Caki2 (cell line): ENCODE results near the gene SGMS2. TPM values are rescaled to one million over a fixed set of nuclear protein-coding genes. Genes with fewer than 3 reads are reported as not detected.
A peak's percentile ranks its signal among the peaks of the same experiment; 100 is the strongest.

Experiments used
- DNase-seq: peaks from one replicate; pipeline ENCODE4 v3.0.0-alpha.2; 2015; ENCODE audit warnings: low read depth
- in situ Hi-C: cut with HindIII; loops from 2 replicates; pipeline ENCODE4 v1.10.0; 2016; ENCODE audit warnings: low sequenced_read_pairs, low pct_unique_long_range_greater_than_20kb, mixed read lengths
- total RNA-seq: library from RNA; depleted of rRNA; stranded (reverse); fragments of >200 nt; shearing (Covaris generic); gene quantifications from 2 replicates; pipeline ENCODE4 v1.2.3, GENCODE V29; 2014; ENCODE audit warnings: low replicate concordance; rRNA removed

Gene SGMS2
- total RNA-seq, 1 experiment from 2014 or later, result 47.4 TPM

GRCh38 chr4:107930821-107931774 is 106.4 kb downstream of the SGMS2 start, which contains the start of gene CYP2U1:
TSS of gene CYP2U1 (plus strand) at chr4:107931549. CDS start at chr4:107931644, 95 bp downstream.
- peak; percentile 72 for DNase-seq
- in situ Hi-C loops, result no loop called here

DNA sequence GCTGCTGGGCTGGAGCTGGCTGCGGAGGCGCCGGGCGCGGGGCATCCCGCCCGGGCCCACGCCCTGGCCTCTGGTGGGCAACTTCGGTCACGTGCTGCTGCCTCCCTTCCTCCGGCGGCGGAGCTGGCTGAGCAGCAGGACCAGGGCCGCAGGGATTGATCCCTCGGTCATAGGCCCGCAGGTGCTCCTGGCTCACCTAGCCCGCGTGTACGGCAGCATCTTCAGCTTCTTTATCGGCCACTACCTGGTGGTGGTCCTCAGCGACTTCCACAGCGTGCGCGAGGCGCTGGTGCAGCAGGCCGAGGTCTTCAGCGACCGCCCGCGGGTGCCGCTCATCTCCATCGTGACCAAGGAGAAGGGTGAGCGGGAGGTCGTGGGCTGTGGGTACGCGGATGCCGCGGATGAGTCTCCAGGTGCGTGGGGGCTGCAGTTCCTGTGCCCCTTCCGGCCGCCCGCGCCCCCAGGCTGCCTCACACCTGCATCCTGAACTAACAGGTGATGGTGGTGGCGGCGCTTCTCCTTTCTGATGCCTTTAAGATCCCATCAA is 107.1 kb downstream of the SGMS2 start:
- DNase-seq, result no peak
- in situ Hi-C loops, result no loop called here

DNA sequence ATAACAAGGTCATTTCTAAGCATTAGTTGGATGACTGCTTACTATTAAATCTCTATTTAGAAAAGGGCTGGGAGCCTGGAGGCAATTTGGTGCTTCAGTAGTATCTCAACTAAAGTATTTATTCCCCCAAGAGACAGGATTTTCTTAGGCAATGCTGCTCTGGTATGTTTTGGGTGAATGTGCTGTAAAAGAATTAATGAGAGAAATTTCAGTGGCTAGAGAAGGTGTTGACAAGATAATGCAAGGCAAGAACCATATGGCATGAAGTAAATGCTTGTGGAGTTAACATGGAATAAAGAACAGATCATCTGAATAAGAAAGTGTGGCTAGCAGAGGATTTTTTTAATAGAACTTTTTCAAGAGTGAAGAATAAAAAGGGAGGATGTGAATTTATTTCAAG is 110.5 kb downstream of the SGMS2 start:
- in situ Hi-C loops, result no loop called here

DNA sequence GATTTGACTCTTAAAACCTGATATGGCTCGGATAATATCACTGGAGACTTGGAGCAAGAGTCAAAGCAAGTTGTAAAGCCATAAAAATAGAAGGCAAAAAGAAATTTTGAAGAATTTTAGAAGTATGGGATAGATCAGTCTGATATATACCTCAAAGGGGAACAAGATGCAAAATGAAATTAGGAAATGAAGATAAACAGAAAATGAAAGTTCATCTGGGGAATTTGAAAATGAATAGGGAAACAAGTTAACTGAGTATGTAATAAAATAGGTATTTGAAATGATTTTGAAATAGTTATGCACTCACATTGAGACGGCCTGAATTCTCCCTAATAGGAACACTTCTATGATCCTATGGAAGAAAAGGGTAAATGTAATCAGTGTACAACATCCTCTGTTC is 112.3 kb downstream of the SGMS2 start:
- in situ Hi-C loops, result no loop called here
- DNase-seq, result no peak

More for the DNA sequence above, 110.5 kb downstream of the SGMS2 start:
- no peak for DNase-seq

DNA sequence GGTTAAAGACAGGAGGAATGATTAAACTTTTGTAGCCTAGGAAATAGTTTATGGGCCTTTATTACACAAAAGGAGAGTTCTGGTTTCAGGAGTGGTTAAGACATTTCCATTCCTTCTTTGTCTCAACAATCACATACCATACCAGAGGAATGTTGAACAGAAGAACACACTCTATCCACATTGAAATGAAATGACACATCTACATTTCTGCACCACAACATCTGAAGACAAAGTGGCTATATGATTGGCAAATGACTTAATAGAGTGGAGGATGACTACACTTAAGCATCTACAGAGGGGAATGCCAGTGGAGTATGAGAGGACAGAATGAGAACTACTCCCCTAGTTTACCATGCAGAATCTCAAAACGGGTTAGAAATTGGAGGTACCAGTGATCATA is 114.6 kb downstream of the SGMS2 start:
- in situ Hi-C loops, result no loop called here
- DNase-seq, result no peak

GRCh38 chr4:107945809-107946208 is 121.1 kb downstream of the SGMS2 start:
- in situ Hi-C loops, result no loop called here
- no peak for DNase-seq

DNA sequence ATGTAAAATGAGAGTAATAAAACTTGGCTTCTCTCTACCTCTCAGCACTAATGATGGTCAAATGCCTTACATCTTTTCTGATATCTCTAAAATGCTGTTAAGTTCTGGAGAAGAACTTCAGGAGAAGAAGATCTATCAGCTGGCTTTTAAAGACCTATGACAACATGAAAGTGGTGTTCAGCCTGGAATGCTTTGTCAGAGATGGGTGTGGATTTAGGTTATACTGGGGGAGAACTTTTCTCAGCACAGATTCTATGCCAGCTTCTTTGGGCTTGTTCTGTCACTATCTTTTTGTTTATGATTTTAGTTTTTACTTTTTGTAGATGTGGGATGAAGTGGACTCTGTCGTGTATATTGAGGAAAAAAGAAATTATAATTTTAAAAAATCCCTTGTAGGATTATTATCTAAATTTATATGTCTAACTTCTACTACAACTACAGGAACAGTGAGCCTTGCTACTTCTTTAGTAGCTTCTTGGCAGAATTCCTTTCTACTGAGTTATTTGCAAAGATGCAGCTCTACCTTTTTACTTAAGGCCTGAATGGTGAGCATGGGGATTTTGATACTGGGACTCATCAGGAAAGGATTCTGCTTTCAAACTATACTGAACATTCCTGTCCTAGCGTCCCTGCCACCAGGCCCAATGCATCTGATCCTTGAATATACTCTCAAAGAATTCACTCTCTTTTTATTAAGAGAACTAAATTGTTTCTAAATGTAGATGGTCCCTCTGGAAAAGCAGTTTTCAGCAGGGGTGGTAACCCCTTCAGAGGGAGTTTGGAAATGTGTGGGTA is 126.2 kb downstream of the SGMS2 start:
- in situ Hi-C loops, result no loop called here
- no peak for DNase-seq

- in situ Hi-C loops, result no loop called here
- DNase-seq, result no peak
Observed at GRCh38 chr4:107951551-107951950, 126.8 kb downstream of the SGMS2 start.

DNA sequence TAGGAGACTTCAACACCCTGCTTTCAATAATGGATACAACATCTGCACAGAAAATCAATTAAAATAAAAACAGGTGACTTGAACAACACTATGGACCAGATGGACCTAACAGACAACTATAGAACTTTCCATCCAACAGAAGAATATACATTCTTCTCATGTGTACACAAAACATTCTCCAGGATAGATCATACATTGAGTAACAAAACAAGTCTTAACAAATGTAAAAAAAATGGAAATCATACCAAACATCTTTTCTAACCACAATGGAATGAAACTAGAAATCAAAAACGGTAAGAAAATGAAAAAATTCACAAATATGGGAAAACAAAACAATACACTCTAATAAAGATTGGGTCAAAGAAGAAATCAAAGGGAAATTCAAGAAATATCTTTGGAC is 131.3 kb downstream of the SGMS2 start:
- in situ Hi-C loops, result no loop called here
- DNase-seq, result no peak

Other genes starting within 250 kb of the SGMS2 start
- 10.7 and 22.1 TPM in 2 replicates for gene PAPSS1, start 104.7 kb upstream of the SGMS2 start, total RNA-seq
- gene CYP2U1, start 106.6 kb downstream of the SGMS2 start, total RNA-seq, result 3.2 and 6.5 TPM in 2 replicates
- gene HADH, start 165.0 kb downstream of the SGMS2 start, total RNA-seq, result 20.8 and 30.7 TPM in 2 replicates